GM12801 (cell line): Measurements from ENCODE around the gene LCORL.

Source experiments
- CTCF ChIP-seq: IDR thresholded peaks from one replicate; pipeline ENCODE4 v1.5.1; 2011; ENCODE audit warnings: control low read depth; ENCODE audit not compliant: insufficient read length; ENCODE audit errors: extremely low read depth

Gene LCORL

GRCh38 chr4:17956245-17956644 lies 65.3 kb downstream of the LCORL start:
- no peak for TF ChIP-seq CTCF

- TF ChIP-seq CTCF = no peak
These were observed 76.3 kb downstream of the LCORL start for GRCh38 chr4:17945303-17945702.

- no peak for TF ChIP-seq CTCF
These were observed 79.8 kb downstream of the LCORL start for GRCh38 chr4:17941731-17942130.

GRCh38 chr4:17939054-17939453 lies 82.5 kb downstream of the LCORL start:
- no peak for TF ChIP-seq CTCF

GRCh38 chr4:17934286-17934685 lies 87.3 kb downstream of the LCORL start:
- no peak for TF ChIP-seq CTCF

GRCh38 chr4:17933126-17933525 lies 88.4 kb downstream of the LCORL start:
- no peak for TF ChIP-seq CTCF

GRCh38 chr4:17932041-17932440 lies 89.5 kb downstream of the LCORL start:
- no peak for TF ChIP-seq CTCF

- no peak for TF ChIP-seq CTCF
These were observed 91.3 kb downstream of the LCORL start for GRCh38 chr4:17930256-17930655.
